ENCODE results near the gene SRP9.
"Not testable (repeated sequence)": the region's sequence is repeated elsewhere in the genome, so short reads cannot be mapped to it uniquely, and the experiment has no call there.

The SRP9 gene

GRCh38 chr1:225835856-225836255 lies 58.2 kb downstream of the SRP9 start:
- DNase-seq (ENCODE audit: extremely low spot score) = no peak
- POLR2A ChIA-PET = no interaction called here
- CTCF ChIA-PET = no interaction called here
- TF ChIP-seq BHLHE40 (IDR thresholded peaks at IDR 0.05; ENCODE audit: borderline replicate concordance) = no peak
- no peak for TF ChIP-seq ELF4 (IDR thresholded peaks at IDR 0.05)
- TF ChIP-seq ARNT (IDR thresholded peaks at IDR 0.05) = no peak
- TF ChIP-seq PKNOX1 (IDR thresholded peaks at IDR 0.05) = no peak
- no peak for TF ChIP-seq TARDBP (IDR thresholded peaks at IDR 0.05)
- no peak for TF ChIP-seq L3MBTL2 (conservative IDR thresholded peaks at IDR 0.05)
- TF ChIP-seq FOXM1 (IDR thresholded peaks at IDR 0.05; ENCODE audit: borderline replicate concordance) = no peak
- TF ChIP-seq SUZ12 (IDR thresholded peaks at IDR 0.05) = no peak
- TF ChIP-seq CTBP1 (IDR thresholded peaks at IDR 0.05; ENCODE audit: borderline replicate concordance) = no peak
- no peak for TF ChIP-seq FOXA1 (IDR thresholded peaks at IDR 0.05)
- no peak for TF ChIP-seq HDGF (IDR thresholded peaks at IDR 0.05; ENCODE audit: borderline replicate concordance)
- no peak for TF ChIP-seq FOXK2 (IDR thresholded peaks at IDR 0.05)
- TF ChIP-seq NFRKB (IDR thresholded peaks at IDR 0.05) = no peak

GRCh38 chr1:225836296-225836695 lies 58.7 kb downstream of the SRP9 start:
- POLR2A ChIA-PET; CTCF ChIA-PET; DNase-seq (ENCODE audit: extremely low spot score): not testable (repeated sequence)

GRCh38 chr1:225838793-225839192 lies 61.2 kb downstream of the SRP9 start:
- CTCF ChIA-PET = interaction anchor here (2.6 kb wide), 1 partner anchor 364 kb away, joined by 7 read pairs; no protein-coding TSS in a partner anchor
- TF ChIP-seq ARNT (IDR thresholded peaks at IDR 0.05) = no peak
- no peak for TF ChIP-seq ELF4 (IDR thresholded peaks at IDR 0.05)
- no peak for TF ChIP-seq FOXA1 (IDR thresholded peaks at IDR 0.05)
- no peak for TF ChIP-seq PKNOX1 (IDR thresholded peaks at IDR 0.05)
- TF ChIP-seq NFRKB (IDR thresholded peaks at IDR 0.05) = no peak
- no peak for TF ChIP-seq FOXM1 (IDR thresholded peaks at IDR 0.05; ENCODE audit: borderline replicate concordance)
- TF ChIP-seq FOXK2 (IDR thresholded peaks at IDR 0.05) = no peak
- TF ChIP-seq SP1 (IDR thresholded peaks at IDR 0.05) = no peak
- TF ChIP-seq ZNF384 (IDR thresholded peaks at IDR 0.05) = no peak
- no peak for TF ChIP-seq TARDBP (IDR thresholded peaks at IDR 0.05)
- no peak for TF ChIP-seq LEF1 (IDR thresholded peaks at IDR 0.05; ENCODE audit: borderline replicate concordance)
- no peak for TF ChIP-seq HDGF (IDR thresholded peaks at IDR 0.05; ENCODE audit: borderline replicate concordance)
- DNase-seq (ENCODE audit: extremely low spot score) = no peak
- POLR2A ChIA-PET = interaction anchor here (1.0 kb wide), 1 partner anchor 61 kb away, joined by 3 read pairs; no protein-coding TSS in a partner anchor

Data from HEK293T (cell line).